K562 (cell line): Measurements from ENCODE around the gene MYRIP. TPM values are rescaled to one million over a fixed set of nuclear protein-coding genes. Genes with fewer than 3 reads are reported as not detected.

Experiments
- MGA ChIP-seq: fragments of 450-650 bp; IDR thresholded peaks from 2 replicates; pipeline ENCODE4 v1.6.1; 2016; ENCODE audit warnings: mild to moderate bottlenecking, moderate library complexity
- ZBTB1 ChIP-seq: sonication (generic); formaldehyde crosslinking; IDR thresholded peaks from 2 replicates; pipeline ENCODE4 v1.8.1; 2023; ENCODE audit warnings: missing genetic modification reagents, low read depth, mild to moderate bottlenecking, borderline replicate concordance
- polyA plus RNA-seq, 8 experiments: library from polyadenylated mRNA; depleted of rRNA in 4 of 8; stranded (reverse) in 5 of 8; unstranded in 3 of 8; fragments of >200 nt; fragmentation: Nextera tagmentation in 2 of 8; fragmentation: Illumina TruSeq in 1 of 8; extraction: Ambion mirVana in 2 of 8; extraction: Trizol in 1 of 8; gene quantifications; 2 replicates each; pipeline versions ENCODE4 v1.2.1 to v1.2.3, GENCODE V29; 2011 to 2014; ENCODE audit warnings: inconsistent platforms in 1 of 8, missing spikeins in 1 of 8
- total RNA-seq, 7 experiments: library from RNA; depleted of rRNA in 6 of 7; stranded (reverse); fragments of >200 nt in 6 of 7; fragmentation: Illumina TruSeq in 2 of 7; extraction: Trizol in 2 of 7; gene quantifications; 2 replicates each; pipeline versions ENCODE4 v1.2.1 to v1.2.3, GENCODE V29; 2011 to 2021; ENCODE audit warnings: low replicate concordance in 1 of 7
- TF ChIP-seq, protein P1 (sequence below): fragments of 250-450 bp; sonication (Bioruptor Pico); IDR thresholded peaks from 2 replicates; pipeline ENCODE4 v1.5.0; 2021; ENCODE audit warnings: mild to moderate bottlenecking, borderline replicate concordance

MYRIP gene
- total and polyA plus RNA-seq, 9 of the 15 experiments (the other 6 are each of a cell fraction or from before 2014, with no cell fraction given): 0.03 to 0.12 TPM; not detected in 7

GRCh38 chr3:39780352-39780751 lies 29.1 kb upstream of the MYRIP start (continued):
- no peak for TF ChIP-seq MGA
- TF ChIP-seq ZBTB1 (CRISPR knock-in tag): no peak
- TF ChIP-seq, protein P1, sequence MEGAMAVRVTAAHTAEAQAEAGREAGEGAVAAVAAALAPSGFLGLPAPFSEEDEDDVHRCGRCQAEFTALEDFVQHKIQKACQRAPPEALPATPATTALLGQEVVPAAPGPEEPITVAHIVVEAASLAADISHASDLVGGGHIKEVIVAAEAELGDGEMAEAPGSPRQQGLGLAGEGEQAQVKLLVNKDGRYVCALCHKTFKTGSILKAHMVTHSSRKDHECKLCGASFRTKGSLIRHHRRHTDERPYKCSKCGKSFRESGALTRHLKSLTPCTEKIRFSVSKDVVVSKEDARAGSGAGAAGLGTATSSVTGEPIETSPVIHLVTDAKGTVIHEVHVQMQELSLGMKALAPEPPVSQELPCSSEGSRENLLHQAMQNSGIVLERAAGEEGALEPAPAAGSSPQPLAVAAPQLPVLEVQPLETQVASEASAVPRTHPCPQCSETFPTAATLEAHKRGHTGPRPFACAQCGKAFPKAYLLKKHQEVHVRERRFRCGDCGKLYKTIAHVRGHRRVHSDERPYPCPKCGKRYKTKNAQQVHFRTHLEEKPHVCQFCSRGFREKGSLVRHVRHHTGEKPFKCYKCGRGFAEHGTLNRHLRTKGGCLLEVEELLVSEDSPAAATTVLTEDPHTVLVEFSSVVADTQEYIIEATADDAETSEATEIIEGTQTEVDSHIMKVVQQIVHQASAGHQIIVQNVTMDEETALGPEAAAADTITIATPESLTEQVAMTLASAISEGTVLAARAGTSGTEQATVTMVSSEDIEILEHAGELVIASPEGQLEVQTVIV (CRISPR knock-in tag): no peak
